Tibial nerve (tissue), 3 donors: Measurements from ENCODE around the gene PSMD8.

Experiments used
- EP300 ChIP-seq, 2 donors: sonication (generic); formaldehyde crosslinking; IDR thresholded peaks; one replicate each; pipeline ENCODE4 v1.6.1; 2017; ENCODE audit warnings: antibody characterized with exemption in 2 of 2, mild to moderate bottlenecking in 1 of 2
- POLR2A ChIP-seq, 2 donors: fragments of 450-650 bp; IDR thresholded peaks; one replicate each; pipeline ENCODE4 v1.6.1; 2017; ENCODE audit warnings: antibody characterized with exemption in 2 of 2, mild to moderate bottlenecking in 2 of 2, moderate library complexity in 2 of 2

GRCh38 chr19:38400361-38400760 is 26.0 kb downstream of the PSMD8 start:
- TF ChIP-seq EP300 (IDR thresholded peaks at IDR 0.05) (no peak), POLR2A (IDR thresholded peaks at IDR 0.05) (no peak)
